HepG2 (cell line): ENCODE data around the gene SMTNL1. TPM values are rescaled to one million over a fixed set of nuclear protein-coding genes. Genes with fewer than 3 reads are reported as not detected.

Experiments
- ATAD3A ChIP-seq: sonication (generic); formaldehyde crosslinking; IDR thresholded peaks from 2 replicates; pipeline ENCODE4 v1.4.0; 2020; ENCODE audit warnings: missing genetic modification reagents
- ATF1 ChIP-seq: IDR thresholded peaks from 2 replicates; pipeline ENCODE4 v1.6.1; 2016; ENCODE audit warnings: mild to moderate bottlenecking, control low read depth
- CBFB ChIP-seq: sonication (generic); formaldehyde crosslinking; IDR thresholded peaks from 2 replicates; pipeline ENCODE4 v1.4.0; 2020; ENCODE audit warnings: missing genetic modification reagents
- CREB1 ChIP-seq, 2 experiments: fragments of 450-650 bp in 1 of 2; IDR thresholded peaks; 2 replicates each; pipeline ENCODE4 v1.6.1; 2016 to 2017; ENCODE audit warnings: control low read depth in 1 of 2, mild to moderate bottlenecking in 1 of 2, missing compliant biosample characterization in 1 of 2, missing genetic modification characterization in 1 of 2
- CREM ChIP-seq, 2 experiments: sonication (generic) in 1 of 2; formaldehyde crosslinking in 1 of 2; IDR thresholded peaks; 2 replicates each; pipeline versions ENCODE4 v1.4.0 to v1.6.1; 2016 to 2020; ENCODE audit warnings: antibody characterized with exemption in 1 of 2, mild to moderate bottlenecking in 1 of 2, missing genetic modification reagents in 1 of 2
- E2F1 ChIP-seq: sonication (generic); formaldehyde crosslinking; IDR thresholded peaks from 2 replicates; pipeline ENCODE4 v1.5.0; 2020; ENCODE audit warnings: missing genetic modification reagents
- EEA1 ChIP-seq: sonication (generic); formaldehyde crosslinking; IDR thresholded peaks from 2 replicates; pipeline ENCODE4 v1.5.1; 2020; ENCODE audit warnings: mild to moderate bottlenecking, missing genetic modification reagents, borderline replicate concordance
- FOXP1 ChIP-seq, 2 experiments: fragments of 450-650 bp in 1 of 2; IDR thresholded peaks; 2 replicates each; pipeline ENCODE4 v1.6.1; 2017 to 2018; ENCODE audit warnings: antibody characterized with exemption in 1 of 2
- GMEB1 ChIP-seq: sonication (generic); formaldehyde crosslinking; IDR thresholded peaks from 2 replicates; pipeline ENCODE4 v1.5.1; 2020; ENCODE audit warnings: missing genetic modification reagents, mild to moderate bottlenecking, borderline replicate concordance
- GMEB2 ChIP-seq: IDR thresholded peaks from 2 replicates; pipeline ENCODE4 v1.6.1; 2016; ENCODE audit warnings: missing biosample characterization, missing genetic modification reagents, low read depth
- IRX3 ChIP-seq: sonication (generic); formaldehyde crosslinking; IDR thresholded peaks from 2 replicates; pipeline ENCODE4 v1.8.1; 2023; ENCODE audit warnings: mild to moderate bottlenecking, low read depth, missing genetic modification reagents, borderline replicate concordance
- KDM3A ChIP-seq: IDR thresholded peaks from 2 replicates; pipeline ENCODE4 v1.6.1; 2018; ENCODE audit warnings: low read depth, missing compliant biosample characterization
- MATR3 ChIP-seq: sonication (generic); formaldehyde crosslinking; IDR thresholded peaks from 2 replicates; pipeline ENCODE4 v1.4.0; 2020; ENCODE audit warnings: missing genetic modification reagents
- MEF2D ChIP-seq: sonication (generic); formaldehyde crosslinking; IDR thresholded peaks from 2 replicates; pipeline ENCODE4 v1.5.1; 2020; ENCODE audit warnings: mild to moderate bottlenecking, missing genetic modification reagents
- SATB2 ChIP-seq: sonication (generic); formaldehyde crosslinking; IDR thresholded peaks from 2 replicates; pipeline ENCODE4 v1.5.0; 2020; ENCODE audit warnings: missing genetic modification reagents
- SP1 ChIP-seq, 2 experiments: fragments of 450-650 bp in 1 of 2; sonication (generic) in 1 of 2; formaldehyde crosslinking in 1 of 2; IDR thresholded peaks; 2 replicates each; pipeline versions ENCODE4 v1.4.0 to v1.6.1; 2016 to 2020; ENCODE audit warnings: missing genetic modification reagents in 1 of 2
- SP4 ChIP-seq: sonication (generic); formaldehyde crosslinking; IDR thresholded peaks from 2 replicates; pipeline ENCODE4 v1.8.1; 2023; ENCODE audit warnings: mild to moderate bottlenecking, missing genetic modification reagents
- SSRP1 ChIP-seq: IDR thresholded peaks from 2 replicates; pipeline ENCODE4 v1.6.1; 2016; ENCODE audit warnings: control low read depth
- U2AF2 ChIP-seq: fragments of 200-400 bp; formaldehyde crosslinking; IDR thresholded peaks from 2 replicates; pipeline ENCODE4 v1.6.1; 2017; ENCODE audit warnings: low read depth, mild to moderate bottlenecking, low read length
- WIZ ChIP-seq: sonication (generic); formaldehyde crosslinking; IDR thresholded peaks from 2 replicates; pipeline ENCODE4 v1.5.1; 2020; ENCODE audit warnings: mild to moderate bottlenecking, missing genetic modification reagents
- YEATS2 ChIP-seq: sonication (generic); formaldehyde crosslinking; IDR thresholded peaks from 2 replicates; pipeline ENCODE4 v1.4.0; 2020; ENCODE audit warnings: missing genetic modification reagents, borderline replicate concordance
- ZNF589 ChIP-seq: sonication (generic); formaldehyde crosslinking; conservative IDR thresholded peaks from 2 replicates; pipeline ENCODE4 v1.8.0; 2022; ENCODE audit warnings: mild to moderate bottlenecking, moderate library complexity, missing genetic modification reagents
- polyA plus RNA-seq, 8 experiments: library from polyadenylated mRNA; depleted of rRNA in 3 of 8; stranded (reverse) in 7 of 8; unstranded in 1 of 8; fragments of >200 nt; fragmentation: Illumina TruSeq in 4 of 8; extraction: Trizol in 4 of 8; gene quantifications; 2 replicates each; pipeline versions ENCODE4 v1.2.1 to v1.2.3, GENCODE V29; 2011 to 2016; ENCODE audit warnings: low read depth in 4 of 8, missing spikeins in 1 of 8, mixed read lengths in 1 of 8; ENCODE audit not compliant: insufficient read depth in 1 of 8
- total RNA-seq, 5 experiments: library from RNA; depleted of rRNA; stranded (reverse); fragments of >200 nt; fragmentation: Illumina TruSeq; extraction: Trizol; gene quantifications; 2 replicates each; pipeline ENCODE4 v1.2.3, GENCODE V29; 2016; ENCODE audit warnings: low read depth in 1 of 5
- TF ChIP-seq, protein P1 (sequence below): fragments of 450-650 bp; IDR thresholded peaks from 2 replicates; pipeline ENCODE4 v1.6.1; 2016

Gene SMTNL1
- total and polyA plus RNA-seq, 2 of the 13 experiments (the other 11 are each of a cell fraction or from before 2014, with no cell fraction given), result 0.04 TPM; not detected in 1

DNA sequence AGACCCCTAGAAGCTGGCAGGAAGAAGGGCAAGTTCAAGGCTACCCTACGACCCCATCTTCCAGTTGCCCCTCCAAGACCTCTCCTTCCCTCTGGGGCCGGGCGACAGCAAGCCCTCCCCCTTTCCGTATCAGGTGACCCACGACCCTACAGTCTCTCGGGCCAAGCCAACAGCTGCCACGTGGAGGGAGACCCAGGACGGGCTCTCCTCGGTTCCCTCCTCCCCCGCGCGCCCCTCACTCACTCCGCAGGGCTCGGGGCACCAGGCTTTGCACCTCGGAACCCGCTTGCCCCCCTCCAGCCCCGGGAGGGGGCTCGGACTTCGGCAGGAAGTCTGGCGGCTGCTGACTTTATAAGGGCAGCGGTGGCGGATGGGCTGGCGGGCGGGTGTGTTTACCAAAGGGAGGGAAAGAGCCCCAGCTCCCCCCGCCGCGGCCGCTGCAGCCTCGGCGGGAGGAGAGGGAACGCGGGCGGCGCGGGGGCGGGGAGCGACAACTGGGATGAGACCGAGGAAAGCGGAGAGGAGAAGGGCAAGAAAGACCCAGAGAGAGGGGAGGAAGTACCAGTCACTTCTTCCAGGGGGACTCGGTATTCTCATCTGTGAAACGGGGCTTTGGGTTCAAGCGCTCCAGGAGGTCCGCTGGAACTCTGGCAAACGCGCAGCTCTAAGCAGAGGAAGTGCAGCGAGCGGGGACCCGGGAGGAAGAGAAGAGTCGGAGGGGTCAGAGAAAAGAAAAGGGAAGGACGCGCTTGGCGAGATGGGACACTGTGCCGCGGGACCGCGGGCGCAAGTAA lies 22.7 kb upstream of the SMTNL1 start (continued):
- TF ChIP-seq CREM (IDR thresholded peaks at IDR 0.05) (peak; percentile 47), CREM (CRISPR knock-in tag; IDR thresholded peaks at IDR 0.05) (no peak), KDM3A (CRISPR knock-in tag) (peak; percentile 79; the same call in 1 of the 2 replicates), SSRP1 (CRISPR knock-in tag) (no peak), SATB2 (CRISPR knock-in tag) (no peak), CREB1 (IDR thresholded peaks at IDR 0.05) (no peak), CREB1 (CRISPR knock-in tag; IDR thresholded peaks at IDR 0.05) (no peak; the same call in 1 of the 2 replicates), ATF1 (CRISPR knock-in tag) (no peak), MATR3 (CRISPR knock-in tag) (no peak), IRX3 (CRISPR knock-in tag) (no peak), CBFB (CRISPR knock-in tag) (no peak), ATAD3A (CRISPR knock-in tag) (no peak), SP4 (CRISPR knock-in tag) (no peak), GMEB2 (CRISPR knock-in tag) (no peak), EEA1 (CRISPR knock-in tag) (no peak), SP1 (IDR thresholded peaks at IDR 0.05) (no peak), SP1 (CRISPR knock-in tag; IDR thresholded peaks at IDR 0.05) (no peak; the same call in 1 of the 2 replicates), E2F1 (no peak), FOXP1 (IDR thresholded peaks at IDR 0.05) (no peak), FOXP1 (CRISPR knock-in tag; IDR thresholded peaks at IDR 0.05) (peak; percentile 49; the same call in 1 of the 2 replicates), U2AF2 (no peak), GMEB1 (CRISPR knock-in tag) (0 out of 2 replicates have a peak, but pooled peaks have one; percentile 1), WIZ (CRISPR knock-in tag) (no peak; the same call in 1 of the 2 replicates), MEF2D (peak; percentile 31; the same call in 1 of the 2 replicates), ZNF589 (CRISPR knock-in tag) (0 out of 2 replicates have a peak, but pooled peaks have one; percentile 31), YEATS2 (CRISPR knock-in tag) (peak; percentile 29; the same call in 1 of the 2 replicates)
- TF ChIP-seq, protein P1, sequence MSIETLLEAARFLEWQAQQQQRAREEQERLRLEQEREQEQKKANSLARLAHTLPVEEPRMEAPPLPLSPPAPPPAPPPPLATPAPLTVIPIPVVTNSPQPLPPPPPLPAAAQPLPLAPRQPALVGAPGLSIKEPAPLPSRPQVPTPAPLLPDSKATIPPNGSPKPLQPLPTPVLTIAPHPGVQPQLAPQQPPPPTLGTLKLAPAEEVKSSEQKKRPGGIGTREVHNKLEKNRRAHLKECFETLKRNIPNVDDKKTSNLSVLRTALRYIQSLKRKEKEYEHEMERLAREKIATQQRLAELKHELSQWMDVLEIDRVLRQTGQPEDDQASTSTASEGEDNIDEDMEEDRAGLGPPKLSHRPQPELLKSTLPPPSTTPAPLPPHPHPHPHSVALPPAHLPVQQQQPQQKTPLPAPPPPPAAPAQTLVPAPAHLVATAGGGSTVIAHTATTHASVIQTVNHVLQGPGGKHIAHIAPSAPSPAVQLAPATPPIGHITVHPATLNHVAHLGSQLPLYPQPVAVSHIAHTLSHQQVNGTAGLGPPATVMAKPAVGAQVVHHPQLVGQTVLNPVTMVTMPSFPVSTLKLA, result peak; percentile 55
